Measurements from ENCODE around the gene LCN6.
A peak's percentile ranks its signal among the peaks of the same experiment; 100 is the strongest.

- TF ChIP-seq, protein P1, sequence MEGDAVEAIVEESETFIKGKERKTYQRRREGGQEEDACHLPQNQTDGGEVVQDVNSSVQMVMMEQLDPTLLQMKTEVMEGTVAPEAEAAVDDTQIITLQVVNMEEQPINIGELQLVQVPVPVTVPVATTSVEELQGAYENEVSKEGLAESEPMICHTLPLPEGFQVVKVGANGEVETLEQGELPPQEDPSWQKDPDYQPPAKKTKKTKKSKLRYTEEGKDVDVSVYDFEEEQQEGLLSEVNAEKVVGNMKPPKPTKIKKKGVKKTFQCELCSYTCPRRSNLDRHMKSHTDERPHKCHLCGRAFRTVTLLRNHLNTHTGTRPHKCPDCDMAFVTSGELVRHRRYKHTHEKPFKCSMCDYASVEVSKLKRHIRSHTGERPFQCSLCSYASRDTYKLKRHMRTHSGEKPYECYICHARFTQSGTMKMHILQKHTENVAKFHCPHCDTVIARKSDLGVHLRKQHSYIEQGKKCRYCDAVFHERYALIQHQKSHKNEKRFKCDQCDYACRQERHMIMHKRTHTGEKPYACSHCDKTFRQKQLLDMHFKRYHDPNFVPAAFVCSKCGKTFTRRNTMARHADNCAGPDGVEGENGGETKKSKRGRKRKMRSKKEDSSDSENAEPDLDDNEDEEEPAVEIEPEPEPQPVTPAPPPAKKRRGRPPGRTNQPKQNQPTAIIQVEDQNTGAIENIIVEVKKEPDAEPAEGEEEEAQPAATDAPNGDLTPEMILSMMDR (IDR thresholded peaks at IDR 0.05), result peak; percentile 77 to 95 (median 87)
- TF ChIP-seq POLR2AphosphoS5 (IDR thresholded peaks at IDR 0.05) (peak; percentile 99 to 100 (median 100)), EP300 (IDR thresholded peaks at IDR 0.05; ENCODE audit: low read depth) (no peak), POLR2A (IDR thresholded peaks at IDR 0.05) (peak; percentile 99)
Observed at GRCh38 chr9:136728080-136728547, 20.2 kb downstream of the LCN6 start.

Measured in transverse colon (tissue), 4 donors.